H9 (cell line): ENCODE measurements around the gene IL26. TPM values are rescaled to one million over a fixed set of nuclear protein-coding genes. Genes with fewer than 3 reads are reported as not detected.

Experiments
- DNase-seq: peaks from one replicate; pipeline ENCODE4 v3.0.0-alpha.2; 2017
- H2AFZ ChIP-seq: one replicate; pipeline ENCODE4 v1.6.1; 2013; ENCODE audit warnings: mild to moderate bottlenecking, low read length, control low read depth, moderate library complexity
- H2AK5ac ChIP-seq: 2 replicates; pipeline ENCODE4 v1.6.1; 2013; ENCODE audit warnings: low read length, control low read depth, mixed read lengths; ENCODE audit not compliant: insufficient read length
- H2BK120ac ChIP-seq: one replicate; pipeline ENCODE4 v1.6.1; 2013; ENCODE audit warnings: low read depth, mild to moderate bottlenecking, low read length, control low read depth, inconsistent platforms; ENCODE audit not compliant: poor library complexity, severe bottlenecking
- H2BK12ac ChIP-seq: 2 replicates; pipeline ENCODE4 v1.6.1; 2013; ENCODE audit warnings: low read length, control low read depth, mixed read lengths, low read depth; ENCODE audit not compliant: insufficient read length
- H2BK15ac ChIP-seq: 2 replicates; pipeline ENCODE4 v1.6.1; 2013; ENCODE audit warnings: low read depth, low read length, control low read depth
- H2BK20ac ChIP-seq: one replicate; pipeline ENCODE4 v1.6.1; 2013; ENCODE audit warnings: low read depth, mild to moderate bottlenecking, low read length, control low read depth, inconsistent platforms; ENCODE audit not compliant: poor library complexity, severe bottlenecking
- H2BK5ac ChIP-seq: 2 replicates; pipeline ENCODE4 v1.6.1; 2013; ENCODE audit warnings: low read length, control low read depth, mixed read lengths; ENCODE audit not compliant: insufficient read length
- H3K14ac ChIP-seq: 2 replicates; pipeline ENCODE4 v1.6.1; 2013; ENCODE audit warnings: low read length, control low read depth; ENCODE audit not compliant: insufficient read depth
- H3K18ac ChIP-seq: 2 replicates; pipeline ENCODE4 v1.6.1; 2013; ENCODE audit warnings: low read depth, mild to moderate bottlenecking, mixed read lengths, low read length, control low read depth; ENCODE audit not compliant: insufficient read length
- H3K23ac ChIP-seq: 2 replicates; pipeline ENCODE4 v1.6.1; 2013; ENCODE audit warnings: low read length, control low read depth, mixed read lengths, low read depth; ENCODE audit not compliant: insufficient read length
- H3K23me2 ChIP-seq: 2 replicates; pipeline ENCODE4 v1.6.1; 2013; ENCODE audit warnings: low read depth, mild to moderate bottlenecking, mixed read lengths, low read length, control low read depth; ENCODE audit not compliant: insufficient read length, poor library complexity, severe bottlenecking
- H3K27ac ChIP-seq: 2 replicates; pipeline ENCODE4 v1.5.1; 2013; ENCODE audit warnings: low read length, control low read depth, mixed read lengths, low read depth; ENCODE audit not compliant: insufficient read length
- H3K27me3 ChIP-seq: 2 replicates; pipeline ENCODE4 v1.6.1; 2013; ENCODE audit warnings: low read length, control low read depth, inconsistent platforms; ENCODE audit not compliant: insufficient read depth
- H3K4ac ChIP-seq: 2 replicates; pipeline ENCODE4 v1.6.1; 2013; ENCODE audit warnings: low read depth, mild to moderate bottlenecking, control low read depth, inconsistent platforms, low read length, moderate library complexity
- H3K4me1 ChIP-seq: 2 replicates; pipeline ENCODE4 v1.6.1; 2013; ENCODE audit warnings: low read length, control low read depth, inconsistent platforms; ENCODE audit not compliant: insufficient read depth
- H3K4me2 ChIP-seq: 2 replicates; pipeline ENCODE4 v1.6.1; 2013; ENCODE audit warnings: low read length, control low read depth, mixed read lengths; ENCODE audit not compliant: insufficient read length, insufficient read depth
- H3K56ac ChIP-seq: 2 replicates; pipeline ENCODE4 v1.6.1; 2013; ENCODE audit warnings: low read depth, mild to moderate bottlenecking, mixed read lengths, low read length, control low read depth; ENCODE audit not compliant: insufficient read length
- H3K79me1 ChIP-seq: 2 replicates; pipeline ENCODE4 v1.6.1; 2013; ENCODE audit warnings: low read depth, mild to moderate bottlenecking, moderate library complexity, low read length, control low read depth, inconsistent platforms; ENCODE audit not compliant: insufficient read depth, poor library complexity, severe bottlenecking
- H3K79me2 ChIP-seq: 2 replicates; pipeline ENCODE4 v1.6.1; 2013; ENCODE audit warnings: low read length, control low read depth, inconsistent platforms; ENCODE audit not compliant: insufficient read depth
- H3K9ac ChIP-seq: 2 replicates; pipeline ENCODE4 v1.6.1; 2013; ENCODE audit warnings: low read length, control low read depth, mixed read lengths; ENCODE audit not compliant: insufficient read length; ENCODE audit errors: extremely low read depth
- H3K9me3 ChIP-seq: one replicate; pipeline ENCODE4 v1.6.1; 2013; ENCODE audit warnings: low read depth, low read length, inconsistent platforms; ENCODE audit not compliant: control insufficient read depth
- H3T11ph ChIP-seq: one replicate; pipeline ENCODE4 v1.6.1; 2013; ENCODE audit warnings: mild to moderate bottlenecking, low read length, control low read depth, inconsistent platforms
- H4K20me1 ChIP-seq: one replicate; pipeline ENCODE4 v1.6.1; 2013; ENCODE audit not compliant: control insufficient read depth, insufficient read length, insufficient read depth
- H4K5ac ChIP-seq: 2 replicates; pipeline ENCODE4 v1.6.1; 2013; ENCODE audit warnings: low read depth, mild to moderate bottlenecking, mixed read lengths, low read length, control low read depth; ENCODE audit not compliant: insufficient read length
- H4K8ac ChIP-seq: replicated peaks from 2 replicates; pipeline ENCODE4 v1.6.1; 2013; ENCODE audit warnings: low read length, control low read depth, mixed read lengths, low read depth; ENCODE audit not compliant: insufficient read length
- H4K91ac ChIP-seq: 2 replicates; pipeline ENCODE4 v1.6.1; 2013; ENCODE audit warnings: low read depth, mild to moderate bottlenecking, moderate library complexity, mixed read lengths, low read length, control low read depth; ENCODE audit not compliant: insufficient read length
- H3K27ac Mint-ChIP-seq, 3 experiments: 2 replicates in 2 of 3; 3 replicates in 1 of 3; pipeline ENCODE4 v1.8.0; 2020 to 2021; ENCODE audit warnings: mixed read lengths in 3 of 3, mild to moderate bottlenecking in 1 of 3, moderate library complexity in 1 of 3
- H3K27me3 Mint-ChIP-seq: 2 replicates; pipeline ENCODE4 v1.8.0; 2021; ENCODE audit warnings: low read depth, mild to moderate bottlenecking, moderate library complexity, mixed read lengths
- H3K36me3 Mint-ChIP-seq, 3 experiments: 2 replicates in 2 of 3; 3 replicates in 1 of 3; pipeline ENCODE4 v1.8.0; 2020 to 2021; ENCODE audit warnings: low read depth in 3 of 3, mixed read lengths in 3 of 3; ENCODE audit not compliant: insufficient read depth in 1 of 3
- H3K4me1 Mint-ChIP-seq, 2 experiments: 2 replicates each; pipeline ENCODE4 v1.8.0; 2020; ENCODE audit warnings: mixed read lengths in 2 of 2
- H3K4me3 Mint-ChIP-seq, 2 experiments: 2 replicates in 1 of 2; 3 replicates in 1 of 2; pipeline ENCODE4 v1.8.0; 2020 to 2021; ENCODE audit warnings: mild to moderate bottlenecking in 2 of 2, mixed read lengths in 2 of 2, moderate library complexity in 1 of 2
- H3K9me3 Mint-ChIP-seq, 2 experiments: 2 replicates in 1 of 2; 3 replicates in 1 of 2; pipeline ENCODE4 v1.8.0; 2020; ENCODE audit warnings: mild to moderate bottlenecking in 2 of 2, mixed read lengths in 2 of 2, moderate library complexity in 1 of 2
- CTCF ChIP-seq: fragments of 200-600 bp; sonication (generic); conservative IDR thresholded peaks from 3 replicates; pipeline ENCODE4 v1.8.0; 2021; ENCODE audit warnings: antibody characterized with exemption, mild to moderate bottlenecking
- WGBS: extraction: QIAGEN DNeasy Blood & Tissue Kit; methylation state at CpG from one replicate; pipeline ENCODE4 v1.1.7; 2013; ENCODE audit warnings: missing lambda C conversion rate, low lambda C conversion rate, mixed read lengths; ENCODE audit not compliant: insufficient read length; ENCODE audit errors: extremely low coverage; 5-methylcytosine and 5-hydroxymethylcytosine counted together
- total RNA-seq: library from RNA; stranded (reverse); gene quantifications from 2 replicates; pipeline ENCODE4 v1.2.1, GENCODE V29; 2021

The IL26 gene
- total RNA-seq, 1 experiment from 2014 or later = not detected

GRCh38 chr12:68235576-68235975 is 10.0 kb upstream of the IL26 start:
- no peak overlapping the region for H3K23ac ChIP-seq
- no peak overlapping the region for H2BK12ac ChIP-seq
- no peak overlapping the region for H3K27ac ChIP-seq

More at GRCh38 chr12:68235576-68235975, 10.0 kb upstream of the IL26 start:
- Histone ChIP-seq H4K5ac (no peak overlapping the region), H4K91ac (no peak overlapping the region), H3K14ac (no peak overlapping the region), H3K79me2 (no peaks in the 10 kb centered on the region), H3K9me3 (no peaks in the 10 kb centered on the region), H3K4me2 (no peak overlapping the region), H3K56ac (no peak overlapping the region), H3K4ac (no peak overlapping the region), H3K18ac (no peak overlapping the region), H3K4me1 (no peaks in the 10 kb centered on the region), H3T11ph (no peak overlapping the region), H3K79me1 (no peaks in the 10 kb centered on the region), H3K9ac (no peak overlapping the region), H2AK5ac (no peak overlapping the region), H4K20me1 (no peaks in the 10 kb centered on the region), H2BK20ac (no peak overlapping the region), H3K23me2 (no peaks in the 10 kb centered on the region), H2BK120ac (no peak overlapping the region), H4K8ac (no peak overlapping the region), H2BK5ac (no peak overlapping the region), H2AFZ (no peak overlapping the region), H2BK15ac (no peak overlapping the region), H3K27me3 (no peaks in the 10 kb centered on the region)
- Mint-ChIP-seq H3K27me3 (no peaks in the 10 kb centered on the region), H3K4me3 (no peak overlapping the region), H3K36me3 (no peaks in the 10 kb centered on the region), H3K9me3 (no peaks in the 10 kb centered on the region; a peak in 1 of 5 replicates), H3K27ac (0 out of 7 replicates have a peak overlapping the region, but pooled peaks of 1 of the 3 experiments have one; percentile 10), H3K4me1 (peaks cover 7% of the 10 kb centered on the region in 2 experiments; a peak in 3 of 4 replicates)
- WGBS = no CpG with 5 or more reads among the region's 2 CpGs
- no peak for DNase-seq
- no peak for TF ChIP-seq CTCF
